HEK293 (cell line): ENCODE data around the gene SLC25A44.

Experiments used
- CTCF ChIP-seq: fragments of 450-650 bp; formaldehyde crosslinking; IDR thresholded peaks from 2 replicates; pipeline ENCODE4 v1.5.1; 2016; ENCODE audit warnings: missing biosample characterization, missing genetic modification characterization
- SALL2 ChIP-seq: fragments of 450-650 bp; formaldehyde crosslinking; IDR thresholded peaks from 2 replicates; pipeline ENCODE4 v1.5.0; 2017; ENCODE audit warnings: missing biosample characterization, mild to moderate bottlenecking, missing genetic modification characterization, borderline replicate concordance

- TF ChIP-seq SALL2 (tag by site-specific recombination) = no peak
- TF ChIP-seq CTCF (tag by site-specific recombination) = no peak
Observed at GRCh38 chr1:156238248-156238647, 44.3 kb downstream of the SLC25A44 start.
